OCI-LY7 (cell line): ENCODE measurements around the gene FIGNL2.

Experiments
- CTCF ChIP-seq: fragments of 200-600 bp; sonication (generic); conservative IDR thresholded peaks from 2 replicates; pipeline ENCODE4 v1.5.1; 2014; ENCODE audit warnings: mild to moderate bottlenecking, antibody characterized with exemption, low read length, moderate library complexity, mixed read lengths
- EZH2phosphoT487 ChIP-seq: fragments of 200-600 bp; sonication (generic); IDR thresholded peaks from 2 replicates; pipeline ENCODE4 v1.6.1; 2018; ENCODE audit warnings: low read depth, borderline replicate concordance, mild to moderate bottlenecking, mixed run types, antibody characterized with exemption, low read length, moderate library complexity, mixed read lengths

GRCh38 chr12:51836827-51837173 lies 11.7 kb downstream of the FIGNL2 start:
- TF ChIP-seq CTCF (no peak), EZH2phosphoT487 (no peak)
